A673 (cell line): ENCODE data around the gene SPRED2. TPM values are rescaled to one million over a fixed set of nuclear protein-coding genes. Genes with fewer than 3 reads are reported as not detected.

Experiments used
- BruUV-seq: library from RNA; stranded (reverse); fragments of 400-500 nt; replicated peaks from 2 replicates; lab custom pipeline; 2021; lab: Mats Ljungman, UMichigan
- CTCF ChIA-PET: fragments of 300-600 bp; sonication (Branson Sonifier 250); formaldehyde crosslinking; loops from one replicate; lab custom pipeline; 2022; ENCODE audit warnings: antibody characterized with exemption; lab: Charles Lee
- POLR2A ChIA-PET: fragments of 300-600 bp; sonication (Branson Sonifier 250); formaldehyde crosslinking; loops from one replicate; lab custom pipeline; 2022; ENCODE audit warnings: antibody characterized with exemption; ENCODE audit not compliant: low non-redundant PET; lab: Charles Lee
- DNase-seq: peaks from one replicate; pipeline ENCODE4 v3.0.0-alpha.2; 2015; ENCODE audit warnings: low spot score
- H3K27ac ChIP-seq: fragments of 200-600 bp; sonication (generic); 2 replicates; pipeline ENCODE4 v1.5.1; 2016; ENCODE audit warnings: mixed run types, low read depth, mild to moderate bottlenecking, mixed read lengths, antibody characterized with exemption, low read length; ENCODE audit not compliant: poor library complexity, severe bottlenecking
- H3K27me3 ChIP-seq: fragments of 200-600 bp; sonication (generic); replicated peaks from 2 replicates; pipeline ENCODE4 v1.6.1; 2017; ENCODE audit warnings: mixed run types, low read depth, mild to moderate bottlenecking, mixed read lengths, antibody characterized with exemption, low read length; ENCODE audit not compliant: insufficient read depth, poor library complexity
- H3K36me3 ChIP-seq: fragments of 200-600 bp; sonication (generic); 2 replicates; pipeline ENCODE4 v1.6.1; 2016; ENCODE audit warnings: mixed run types, mild to moderate bottlenecking, mixed read lengths, antibody characterized with exemption, low read length; ENCODE audit not compliant: insufficient read depth, poor library complexity, severe bottlenecking
- H3K4me1 ChIP-seq: fragments of 200-600 bp; sonication (generic); 2 replicates; pipeline ENCODE4 v1.6.1; 2017; ENCODE audit warnings: mixed run types, mild to moderate bottlenecking, mixed read lengths, antibody characterized with exemption, low read length; ENCODE audit not compliant: insufficient read depth, poor library complexity, severe bottlenecking
- H3K4me3 ChIP-seq: fragments of 200-600 bp; sonication (generic); 2 replicates; pipeline ENCODE4 v1.5.1; 2016; ENCODE audit warnings: low read depth, mixed run types, mild to moderate bottlenecking, mixed read lengths, low read length; ENCODE audit not compliant: poor library complexity, severe bottlenecking
- H3K9me3 ChIP-seq: fragments of 200-600 bp; sonication (generic); 2 replicates; pipeline ENCODE4 v1.6.1; 2016; ENCODE audit warnings: mixed run types, low read depth, mild to moderate bottlenecking, mixed read lengths, antibody characterized with exemption, low read length; ENCODE audit not compliant: poor library complexity, severe bottlenecking
- CTCF ChIP-seq: fragments of 300-800, 200-600 bp; sonication (generic); conservative IDR thresholded peaks from 2 replicates; pipeline ENCODE4 v1.5.1; 2017; ENCODE audit warnings: low read depth, mild to moderate bottlenecking, antibody characterized with exemption, low read length, moderate library complexity, mixed read lengths
- EZH2 ChIP-seq: fragments of 200-600 bp; sonication (generic); IDR thresholded peaks from 2 replicates; pipeline ENCODE4 v1.6.1; 2017; ENCODE audit warnings: borderline replicate concordance, low read depth, mild to moderate bottlenecking, mixed read lengths, antibody characterized with exemption, low read length; ENCODE audit not compliant: poor library complexity, severe bottlenecking
- intact Hi-C: fragments of 100-400 bp; cut with micrococcal nuclease; formaldehyde crosslinking; loops from one replicate; pipeline ENCODE4 v1.10.0; 2022; ENCODE audit not compliant: unreplicated experiment
- total RNA-seq: library from RNA; stranded (reverse); gene quantifications from 2 replicates; pipeline ENCODE4 v1.2.3, GENCODE V29; 2021

The SPRED2 gene
- total RNA-seq, 1 experiment from 2014 or later, result 79.4 TPM

- H3K4me1 ChIP-seq, result peaks cover 37% of the 10 kb centered on the region
- ChIA-PET POLR2A (no interaction called here), CTCF (no interaction called here)
- intact Hi-C loops, result no loop called here
- no TSS peak for BruUV-seq
- no peak overlapping the region for H3K4me3 ChIP-seq
- TF ChIP-seq EZH2 (no peak), CTCF (no peak)
- no peaks in the 10 kb centered on the region for H3K36me3 ChIP-seq
- H3K9me3 ChIP-seq, result no peaks in the 10 kb centered on the region
- DNase-seq, result no peak
- H3K27me3 ChIP-seq, result no peaks in the 10 kb centered on the region
- H3K27ac ChIP-seq, result no peak overlapping the region
Measured at GRCh38 chr2:65379721-65380171, 52.7 kb downstream of the SPRED2 start.

- no peaks in the 10 kb centered on the region for H3K9me3 ChIP-seq
- intact Hi-C loops, result no loop called here
- peaks cover 35% of the 10 kb centered on the region for H3K4me1 ChIP-seq
- ChIA-PET POLR2A (no interaction called here), CTCF (interaction anchor here (0.7 kb wide), 1 partner anchor 10 kb away, joined by 3 read pairs; no protein-coding TSS in a partner anchor)
- no TSS peak for BruUV-seq
- H3K4me3 ChIP-seq, result no peak overlapping the region
- no peaks in the 10 kb centered on the region for H3K27me3 ChIP-seq
- DNase-seq, result no peak
- no peaks in the 10 kb centered on the region for H3K36me3 ChIP-seq
- TF ChIP-seq EZH2 (no peak), CTCF (no peak)
- no peak overlapping the region for H3K27ac ChIP-seq
Measured at GRCh38 chr2:65379223-65379622, 53.2 kb downstream of the SPRED2 start.

- no peak overlapping the region for H3K4me3 ChIP-seq
- no peaks in the 10 kb centered on the region for H3K36me3 ChIP-seq
- peaks cover 26% of the 10 kb centered on the region for H3K4me1 ChIP-seq
- intact Hi-C loops, result no loop called here
- no peaks in the 10 kb centered on the region for H3K9me3 ChIP-seq
- TF ChIP-seq CTCF (no peak), EZH2 (no peak)
- no peaks in the 10 kb centered on the region for H3K27me3 ChIP-seq
- DNase-seq, result no peak
- no TSS peak for BruUV-seq
- POLR2A ChIA-PET, result no interaction called here
- CTCF ChIA-PET, result no interaction called here
- no peak overlapping the region for H3K27ac ChIP-seq
Measured at GRCh38 chr2:65378290-65378689, 54.1 kb downstream of the SPRED2 start.
